Osteoblast (primary cell): ENCODE measurements around the gene CLDND1. TPM values are rescaled to one million over a fixed set of nuclear protein-coding genes. Genes with fewer than 3 reads are reported as not detected.

Source experiments
- DNase-seq: peaks from one replicate; pipeline ENCODE4 v3.0.0; 2011; ENCODE audit warnings: low spot score, mixed read lengths; ENCODE audit not compliant: insufficient read length; ENCODE audit errors: missing footprints
- H2AFZ ChIP-seq: 2 replicates; pipeline ENCODE4 v1.6.0; 2011; ENCODE audit warnings: mild to moderate bottlenecking, low read length
- H3K27ac ChIP-seq: 2 replicates; pipeline ENCODE4 v1.5.1; 2011; ENCODE audit warnings: mild to moderate bottlenecking, low read depth, low read length, moderate library complexity
- H3K27me3 ChIP-seq: 2 replicates; pipeline ENCODE4 v1.6.0; 2012; ENCODE audit warnings: mild to moderate bottlenecking, control low read depth, inconsistent platforms, low read length, moderate library complexity; ENCODE audit not compliant: insufficient read depth
- H3K36me3 ChIP-seq: 2 replicates; pipeline ENCODE4 v1.5.1; 2011; ENCODE audit warnings: mild to moderate bottlenecking, low read length, control low read depth, moderate library complexity; ENCODE audit not compliant: insufficient read depth
- H3K4me1 ChIP-seq: 2 replicates; pipeline ENCODE4 v1.5.1; 2011; ENCODE audit warnings: mild to moderate bottlenecking, low read length, control low read depth, moderate library complexity; ENCODE audit not compliant: insufficient read depth
- H3K4me2 ChIP-seq: 2 replicates; pipeline ENCODE4 v1.6.0; 2011; ENCODE audit warnings: mild to moderate bottlenecking, low read length; ENCODE audit not compliant: insufficient read depth
- H3K4me3 ChIP-seq: fragments of 200-600 bp; sonication (generic); 3 replicates; pipeline ENCODE4 v1.5.1; 2012; ENCODE audit warnings: mild to moderate bottlenecking, low read length, inconsistent platforms; ENCODE audit not compliant: insufficient read depth
- H3K79me2 ChIP-seq: 2 replicates; pipeline ENCODE4 v1.6.0; 2012; ENCODE audit warnings: mild to moderate bottlenecking, low read length, control low read depth, inconsistent platforms; ENCODE audit not compliant: insufficient read depth
- H3K9me3 ChIP-seq: 2 replicates; pipeline ENCODE4 v1.5.1; 2011; ENCODE audit warnings: low read depth, low read length, control low read depth
- H4K20me1 ChIP-seq: 2 replicates; pipeline ENCODE4 v1.6.0; 2012; ENCODE audit warnings: mild to moderate bottlenecking, low read length, control low read depth; ENCODE audit not compliant: insufficient read depth
- small RNA-seq: library from RNA; depleted of rRNA; stranded (forward); fragments of <200 nt; gene quantifications from one replicate; pipeline ENCODE3, GENCODE V24; 2012
- total RNA-seq: library from RNA; depleted of rRNA; stranded (reverse); fragments of >200 nt; gene quantifications from 2 replicates; pipeline ENCODE4 v1.2.3, GENCODE V29; 2012
- TF ChIP-seq, protein P1 (sequence below): IDR thresholded peaks from 2 replicates; pipeline ENCODE4 v1.5.1; 2011; ENCODE audit warnings: mild to moderate bottlenecking, low read depth, low read length, moderate library complexity; ENCODE audit errors: extremely low read depth

Gene CLDND1
- total RNA-seq, 1 donor: 74.2 TPM

DNA sequence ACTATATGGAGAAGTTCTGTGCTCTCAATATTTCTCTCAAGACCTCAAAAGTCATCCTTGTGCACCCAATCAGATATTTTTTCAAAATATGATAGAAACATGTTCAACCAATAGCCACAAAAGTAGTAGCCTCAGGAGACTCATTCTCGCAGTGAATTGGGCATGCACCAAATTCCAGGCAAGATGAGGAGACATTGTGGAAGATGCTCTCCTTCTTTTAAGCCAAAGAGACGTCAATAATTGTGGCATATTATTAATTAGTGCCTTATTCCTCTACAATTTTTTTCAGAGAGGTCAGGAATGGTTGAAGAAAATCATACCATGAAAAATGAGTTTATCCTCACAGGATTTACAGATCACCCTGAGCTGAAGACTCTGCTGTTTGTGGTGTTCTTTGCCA is 25.3 kb downstream of the CLDND1 start, which contains the start of gene OR5K2:
OR5K2 (plus strand) TSS at position 301 of the 400 bp plus-strand sequence; CDS start at position 301, 0 bp downstream.
- DNase-seq: no peak
- no peaks in the 10 kb centered on the region for H3K36me3 ChIP-seq
- H3K27ac ChIP-seq: no peak within 1 kb of the TSS
- no peaks in the 10 kb centered on the region for H3K9me3 ChIP-seq
- no peak within 1 kb of the TSS for H3K4me2 ChIP-seq
- no peaks in the 10 kb centered on the region for H4K20me1 ChIP-seq
- H3K27me3 ChIP-seq: no peaks in the 10 kb centered on the region
- H3K4me3 ChIP-seq: no peak within 1 kb of the TSS
- TF ChIP-seq, protein P1, sequence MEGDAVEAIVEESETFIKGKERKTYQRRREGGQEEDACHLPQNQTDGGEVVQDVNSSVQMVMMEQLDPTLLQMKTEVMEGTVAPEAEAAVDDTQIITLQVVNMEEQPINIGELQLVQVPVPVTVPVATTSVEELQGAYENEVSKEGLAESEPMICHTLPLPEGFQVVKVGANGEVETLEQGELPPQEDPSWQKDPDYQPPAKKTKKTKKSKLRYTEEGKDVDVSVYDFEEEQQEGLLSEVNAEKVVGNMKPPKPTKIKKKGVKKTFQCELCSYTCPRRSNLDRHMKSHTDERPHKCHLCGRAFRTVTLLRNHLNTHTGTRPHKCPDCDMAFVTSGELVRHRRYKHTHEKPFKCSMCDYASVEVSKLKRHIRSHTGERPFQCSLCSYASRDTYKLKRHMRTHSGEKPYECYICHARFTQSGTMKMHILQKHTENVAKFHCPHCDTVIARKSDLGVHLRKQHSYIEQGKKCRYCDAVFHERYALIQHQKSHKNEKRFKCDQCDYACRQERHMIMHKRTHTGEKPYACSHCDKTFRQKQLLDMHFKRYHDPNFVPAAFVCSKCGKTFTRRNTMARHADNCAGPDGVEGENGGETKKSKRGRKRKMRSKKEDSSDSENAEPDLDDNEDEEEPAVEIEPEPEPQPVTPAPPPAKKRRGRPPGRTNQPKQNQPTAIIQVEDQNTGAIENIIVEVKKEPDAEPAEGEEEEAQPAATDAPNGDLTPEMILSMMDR: no peak
- H2AFZ ChIP-seq: no peak within 1 kb of the TSS
- no peaks in the 10 kb centered on the region for H3K79me2 ChIP-seq
- no peaks in the 10 kb centered on the region for H3K4me1 ChIP-seq

- no peaks in the 10 kb centered on the region for H3K36me3 ChIP-seq
- H4K20me1 ChIP-seq: no peaks in the 10 kb centered on the region
- H3K4me1 ChIP-seq: no peaks in the 10 kb centered on the region
- DNase-seq: no peak
- H3K4me3 ChIP-seq: no peak overlapping the region
- TF ChIP-seq, protein P1: no peak
- no peak overlapping the region for H2AFZ ChIP-seq
- H3K27ac ChIP-seq: no peak overlapping the region
- H3K79me2 ChIP-seq: no peaks in the 10 kb centered on the region
- H3K4me2 ChIP-seq: no peak overlapping the region
- no peaks in the 10 kb centered on the region for H3K9me3 ChIP-seq
- H3K27me3 ChIP-seq: no peaks in the 10 kb centered on the region
Observed at GRCh38 chr3:98483626-98484025, 39.1 kb downstream of the CLDND1 start.

DNA sequence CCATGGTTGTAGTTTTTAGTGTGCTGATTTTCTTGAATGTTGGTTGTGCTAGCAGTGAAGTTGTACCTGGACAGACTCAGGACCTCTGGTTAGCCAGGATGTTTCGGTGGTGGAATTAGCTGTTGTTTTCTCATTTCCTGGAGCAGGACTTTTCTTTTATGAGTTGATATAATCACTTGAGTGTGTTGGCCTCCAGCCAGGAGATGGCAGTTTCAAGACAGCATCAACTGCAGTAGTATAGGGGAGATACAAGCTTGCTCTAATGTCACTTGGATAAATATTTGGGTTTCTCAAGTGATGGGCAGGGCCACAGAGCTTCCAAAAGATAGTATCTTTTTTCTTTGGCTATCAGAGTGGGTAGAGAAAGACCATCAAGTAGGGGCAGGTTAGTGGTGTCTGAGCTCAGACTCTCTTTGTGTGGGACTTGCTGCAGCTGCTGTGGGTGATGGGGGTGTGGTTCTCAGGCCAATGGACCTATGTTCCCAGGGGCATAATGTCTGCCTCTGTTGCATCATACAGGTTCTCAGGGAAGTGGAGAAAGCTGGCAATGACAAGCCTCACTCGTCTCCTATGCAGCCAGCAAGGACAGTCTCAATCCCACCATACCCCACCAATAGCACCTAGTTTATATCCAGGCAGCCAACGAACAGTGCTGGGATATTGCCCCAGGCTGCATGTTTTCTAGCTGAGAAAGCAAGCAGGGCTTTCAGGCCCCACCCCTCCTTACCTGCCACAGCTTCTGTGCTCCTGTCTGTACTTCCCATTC is 39.8 kb downstream of the CLDND1 start:
- H3K36me3 ChIP-seq: no peaks in the 10 kb centered on the region
- H2AFZ ChIP-seq: no peak overlapping the region
- no peaks in the 10 kb centered on the region for H3K4me1 ChIP-seq
- TF ChIP-seq, protein P1: no peak
- no peak overlapping the region for H3K4me2 ChIP-seq
- no peak overlapping the region for H3K27ac ChIP-seq
- H4K20me1 ChIP-seq: no peaks in the 10 kb centered on the region
- no peaks in the 10 kb centered on the region for H3K9me3 ChIP-seq
- no peaks in the 10 kb centered on the region for H3K27me3 ChIP-seq
- H3K79me2 ChIP-seq: no peaks in the 10 kb centered on the region
- DNase-seq: no peak
- H3K4me3 ChIP-seq: no peak overlapping the region

Small RNA genes lying within 50 kb of the gene (small RNA-seq; reads per million reads assigned to genes)
- not detected for gene RPL38P4

Other genes starting within 250 kb of the CLDND1 start
- not detected in 2 replicates for gene OR5H2, start 240.4 kb downstream of the CLDND1 start, total RNA-seq
- gene OR5K4, start 169.0 kb downstream of the CLDND1 start, total RNA-seq: not detected in 2 replicates
- gene OR5K3, start 132.2 kb downstream of the CLDND1 start, total RNA-seq: not detected in 2 replicates
- gene OR5K1, start 59.7 kb downstream of the CLDND1 start, total RNA-seq: not detected in 2 replicates
- gene OR5K2, start 25.2 kb downstream of the CLDND1 start, total RNA-seq: not detected in 2 replicates
- not detected in 2 replicates for gene GPR15, start 9.1 kb upstream of the CLDND1 start, total RNA-seq
- gene CPOX, start 70.7 kb upstream of the CLDND1 start, total RNA-seq: 21.5 and 22.1 TPM in 2 replicates
- gene ST3GAL6, start 240.4 kb upstream of the CLDND1 start, total RNA-seq: 2.2 and 2.7 TPM in 2 replicates